HEK293 (cell line): ENCODE results near the gene PCSK2.

Experiments
- CTCF ChIA-PET: fragments of 350-600 bp; formaldehyde crosslinking; extraction: SDS; loops from one replicate; lab custom pipeline; 2021; ENCODE audit warnings: antibody characterized with exemption; lab: Yijun Ruan, JAX
- POLR2A ChIA-PET: fragments of 300-600 bp; formaldehyde crosslinking; extraction: SDS; loops from one replicate; lab custom pipeline; 2020; ENCODE audit warnings: antibody characterized with exemption, inconsistent platforms; lab: Yijun Ruan, JAX
- H3K27ac ChIP-seq: fragments of 200-500 bp; sonication (Bioruptor generic); 2 replicates; pipeline ENCODE4 v1.5.1; 2014; ENCODE audit warnings: low read depth, low read length, control low read depth, inconsistent platforms; ENCODE audit errors: extremely low read depth
- H3K36me3 ChIP-seq, 2 experiments: fragments of 200-500 bp in 1 of 2; sonication (Bioruptor generic) in 1 of 2; 1 replicate in 1 of 2; 2 replicates in 1 of 2; pipeline ENCODE4 v1.5.1; 2014 to 2017; ENCODE audit warnings: inconsistent platforms in 2 of 2, low read length in 2 of 2; ENCODE audit not compliant: control insufficient read depth in 2 of 2, insufficient read depth in 1 of 2
- H3K4me1 ChIP-seq: fragments of 200-500 bp; sonication (Bioruptor generic); 2 replicates; pipeline ENCODE4 v1.5.1; 2014; ENCODE audit warnings: mild to moderate bottlenecking, low read length, inconsistent platforms; ENCODE audit not compliant: control insufficient read depth, insufficient read depth
- H3K4me3 ChIP-seq: 2 replicates; pipeline ENCODE4 v1.5.1; 2011; ENCODE audit warnings: low read depth, mild to moderate bottlenecking, control low read depth, low read length, moderate library complexity
- H3K9me3 ChIP-seq: fragments of 200-500 bp; sonication (Bioruptor generic); 2 replicates; pipeline ENCODE4 v1.5.1; 2014; ENCODE audit warnings: low read depth, low read length, inconsistent platforms; ENCODE audit not compliant: control insufficient read depth, insufficient read depth
- KLF1 ChIP-seq: fragments of 450-650 bp; formaldehyde crosslinking; IDR thresholded peaks from 2 replicates; pipeline ENCODE4 v1.5.1; 2016; ENCODE audit warnings: missing biosample characterization, missing genetic modification characterization
- PRDM1 ChIP-seq: fragments of 450-650 bp; formaldehyde crosslinking; IDR thresholded peaks from 2 replicates; pipeline ENCODE4; 2016; ENCODE audit warnings: missing biosample characterization, missing genetic modification characterization
- SCRT1 ChIP-seq: fragments of 450-650 bp; formaldehyde crosslinking; IDR thresholded peaks from 2 replicates; pipeline ENCODE4 v1.5.1; 2016; ENCODE audit warnings: missing biosample characterization, missing genetic modification characterization, borderline replicate concordance
- TRIM28 ChIP-seq: IDR thresholded peaks from 2 replicates; pipeline ENCODE4 v1.6.1; 2011; ENCODE audit warnings: low read length, control low read depth, borderline replicate concordance
- ZBTB1 ChIP-seq: fragments of 450-650 bp; formaldehyde crosslinking; IDR thresholded peaks from 2 replicates; pipeline ENCODE4 v1.5.1; 2016; ENCODE audit warnings: missing biosample characterization, missing genetic modification characterization
- ZBTB20 ChIP-seq: fragments of 450-650 bp; formaldehyde crosslinking; IDR thresholded peaks from 2 replicates; pipeline ENCODE4 v1.5.1; 2016; ENCODE audit warnings: missing biosample characterization, missing genetic modification characterization
- ZBTB8A ChIP-seq: fragments of 450-650 bp; formaldehyde crosslinking; IDR thresholded peaks from 2 replicates; pipeline ENCODE4 v1.5.1; 2016; ENCODE audit warnings: missing biosample characterization, missing genetic modification characterization
- ZFP3 ChIP-seq: fragments of 450-650 bp; formaldehyde crosslinking; IDR thresholded peaks from 2 replicates; pipeline ENCODE4 v1.5.1; 2016; ENCODE audit warnings: low read depth, missing biosample characterization, missing genetic modification characterization
- ZIC2 ChIP-seq: fragments of 450-650 bp; formaldehyde crosslinking; IDR thresholded peaks from 2 replicates; pipeline ENCODE4 v1.5.1; 2016; ENCODE audit warnings: missing biosample characterization, missing genetic modification characterization
- ZNF138 ChIP-seq: fragments of 450-650 bp; formaldehyde crosslinking; IDR thresholded peaks from 2 replicates; pipeline ENCODE4 v1.5.1; 2016; ENCODE audit warnings: missing biosample characterization, missing genetic modification characterization, borderline replicate concordance
- ZNF174 ChIP-seq: fragments of 450-650 bp; formaldehyde crosslinking; IDR thresholded peaks from 2 replicates; pipeline ENCODE4 v1.5.0; 2017; ENCODE audit warnings: missing biosample characterization, mild to moderate bottlenecking, missing genetic modification characterization
- ZNF175 ChIP-seq: fragments of 450-650 bp; formaldehyde crosslinking; IDR thresholded peaks from 2 replicates; pipeline ENCODE4 v1.5.1; 2016; ENCODE audit warnings: missing biosample characterization, missing genetic modification characterization
- ZNF561 ChIP-seq: fragments of 450-650 bp; IDR thresholded peaks from 2 replicates; pipeline ENCODE4 v1.5.1; 2018; ENCODE audit warnings: missing biosample characterization, missing genetic modification characterization, borderline replicate concordance
- ZNF600 ChIP-seq: fragments of 450-650 bp; formaldehyde crosslinking; IDR thresholded peaks from 2 replicates; pipeline ENCODE4 v1.5.1; 2016; ENCODE audit warnings: missing biosample characterization, missing genetic modification characterization
- ZNF610 ChIP-seq: fragments of 450-650 bp; formaldehyde crosslinking; IDR thresholded peaks from 2 replicates; pipeline ENCODE4 v1.5.1; 2016; ENCODE audit warnings: missing biosample characterization, missing genetic modification characterization, borderline replicate concordance
- ZNF654 ChIP-seq: fragments of 450-650 bp; formaldehyde crosslinking; IDR thresholded peaks from 2 replicates; pipeline ENCODE4 v1.5.1; 2016; ENCODE audit warnings: low read depth, missing biosample characterization, missing genetic modification characterization
- TF ChIP-seq, protein P1 (sequence below): fragments of 450-650 bp; formaldehyde crosslinking; IDR thresholded peaks from 2 replicates; pipeline ENCODE4 v1.5.1; 2016; ENCODE audit warnings: missing biosample characterization, missing genetic modification characterization
- TF ChIP-seq, protein P2 (sequence below): fragments of 450-650 bp; formaldehyde crosslinking; IDR thresholded peaks from 2 replicates; pipeline ENCODE4 v1.5.1; 2016; ENCODE audit warnings: missing biosample characterization, missing genetic modification characterization, borderline replicate concordance
- TF ChIP-seq, protein P3 (sequence below): fragments of 450-650 bp; IDR thresholded peaks from 2 replicates; pipeline ENCODE4 v1.5.1; 2018; ENCODE audit warnings: missing biosample characterization, missing genetic modification characterization

The PCSK2 gene

DNA sequence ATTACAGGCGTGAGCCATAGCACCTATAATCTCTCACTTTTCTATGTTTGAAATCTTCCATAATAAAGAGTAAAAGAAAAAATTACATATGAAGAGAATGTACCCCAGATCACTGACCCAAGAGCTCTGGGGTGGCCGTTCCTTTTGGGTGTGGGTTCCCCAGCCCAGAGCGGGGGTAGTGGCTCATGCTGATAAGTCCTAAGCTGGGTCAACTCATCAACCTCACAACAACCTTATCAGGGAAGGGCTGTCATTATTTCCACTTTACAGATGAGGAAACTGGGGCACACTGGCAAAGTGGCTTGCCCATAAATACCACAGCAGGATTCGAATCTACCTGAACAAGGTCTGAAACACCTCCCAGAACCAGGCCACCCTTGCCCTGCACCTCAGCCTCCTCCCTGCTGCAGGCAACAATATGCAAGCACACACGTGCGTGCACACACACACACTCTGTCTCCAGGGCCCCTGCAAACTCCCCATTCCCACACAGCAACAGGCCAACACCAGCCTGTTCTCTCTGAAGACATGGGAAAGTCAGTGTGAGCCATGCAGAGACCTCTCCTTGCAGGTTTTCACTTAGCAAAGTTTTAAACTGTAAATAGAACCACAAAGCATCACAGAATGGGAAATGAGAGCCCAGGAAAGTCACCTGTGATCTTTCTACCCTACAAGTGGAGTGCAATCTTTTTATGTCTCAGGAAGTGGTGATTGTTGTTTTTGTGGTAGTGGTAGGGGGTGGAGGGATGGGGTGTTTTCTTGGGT lies 276.6 kb downstream of the PCSK2 start (continued):
- TF ChIP-seq ZIC2 (tag by site-specific recombination), result no peak
- TF ChIP-seq, protein P1, sequence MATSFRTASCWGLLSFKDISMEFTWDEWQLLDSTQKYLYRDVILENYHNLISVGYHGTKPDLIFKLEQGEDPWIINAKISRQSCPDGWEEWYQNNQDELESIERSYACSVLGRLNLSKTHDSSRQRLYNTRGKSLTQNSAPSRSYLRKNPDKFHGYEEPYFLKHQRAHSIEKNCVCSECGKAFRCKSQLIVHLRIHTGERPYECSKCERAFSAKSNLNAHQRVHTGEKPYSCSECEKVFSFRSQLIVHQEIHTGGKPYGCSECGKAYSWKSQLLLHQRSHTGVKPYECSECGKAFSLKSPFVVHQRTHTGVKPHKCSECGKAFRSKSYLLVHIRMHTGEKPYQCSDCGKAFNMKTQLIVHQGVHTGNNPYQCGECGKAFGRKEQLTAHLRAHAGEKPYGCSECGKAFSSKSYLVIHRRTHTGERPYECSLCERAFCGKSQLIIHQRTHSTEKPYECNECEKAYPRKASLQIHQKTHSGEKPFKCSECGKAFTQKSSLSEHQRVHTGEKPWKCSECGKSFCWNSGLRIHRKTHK (tag by site-specific recombination), result no peak

DNA sequence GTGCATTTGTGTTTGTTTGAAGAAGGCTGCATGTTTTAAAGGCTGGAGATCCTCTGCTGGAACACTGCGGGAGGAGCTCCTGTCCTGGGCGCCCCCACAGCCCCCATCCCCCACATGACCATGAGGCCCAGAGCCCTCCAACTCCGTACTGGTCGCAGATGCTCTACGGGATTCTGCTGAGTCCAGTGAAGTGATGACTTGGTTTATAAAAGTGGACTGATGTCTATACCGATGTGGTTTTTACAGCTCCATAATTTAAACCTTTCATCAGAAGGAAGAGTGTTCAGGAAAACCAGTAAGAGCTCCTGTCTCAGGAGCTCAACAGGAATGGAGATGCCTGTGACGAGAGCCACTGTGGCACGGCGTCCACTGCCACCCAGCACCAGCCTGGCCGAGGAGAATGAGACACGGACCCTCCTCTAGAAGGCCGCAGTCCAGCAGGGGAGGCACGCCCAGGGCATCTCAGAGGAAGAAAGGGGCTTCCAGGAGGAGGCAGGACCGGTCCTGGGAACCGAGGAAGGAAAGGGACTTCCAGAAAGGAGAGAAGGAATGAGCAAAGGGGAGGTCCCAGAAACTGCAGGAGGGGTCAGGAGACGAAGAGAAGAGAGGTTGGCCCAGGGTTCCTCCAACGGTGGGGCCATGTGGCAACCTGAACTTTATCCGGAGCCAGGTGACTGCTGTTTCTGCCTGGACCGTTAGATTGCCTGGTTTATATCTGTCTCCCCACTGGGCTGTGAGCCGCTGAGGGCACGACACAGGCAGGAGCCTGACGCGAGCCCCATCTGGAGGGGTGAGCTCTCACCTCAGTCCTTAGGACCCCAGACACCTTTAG lies 277.4 kb downstream of the PCSK2 start:
- Histone ChIP-seq H3K4me3 (no peak overlapping the region), H3K36me3 (no peaks in the 10 kb centered on the region), H3K4me1 (no peaks in the 10 kb centered on the region), H3K27ac (no peak overlapping the region), H3K9me3 (no peaks in the 10 kb centered on the region)
- CTCF ChIA-PET, result interaction anchor here (0.6 to 2.5 kb wide), 26 partner anchors 9 to 495 kb away, joined by 3 to 17 read pairs (median 5); no protein-coding TSS in a partner anchor
- TF ChIP-seq ZNF174 (tag by site-specific recombination) (no peak), ZFP3 (tag by site-specific recombination) (no peak), ZBTB20 (tag by site-specific recombination) (no peak), TRIM28 (no peak), ZBTB8A (tag by site-specific recombination) (no peak), ZNF600 (tag by site-specific recombination) (no peak), KLF1 (no peak), ZNF610 (tag by site-specific recombination) (no peak), ZNF175 (no peak), ZNF561 (tag by site-specific recombination) (no peak), ZBTB1 (tag by site-specific recombination) (no peak)
- TF ChIP-seq, protein P2, sequence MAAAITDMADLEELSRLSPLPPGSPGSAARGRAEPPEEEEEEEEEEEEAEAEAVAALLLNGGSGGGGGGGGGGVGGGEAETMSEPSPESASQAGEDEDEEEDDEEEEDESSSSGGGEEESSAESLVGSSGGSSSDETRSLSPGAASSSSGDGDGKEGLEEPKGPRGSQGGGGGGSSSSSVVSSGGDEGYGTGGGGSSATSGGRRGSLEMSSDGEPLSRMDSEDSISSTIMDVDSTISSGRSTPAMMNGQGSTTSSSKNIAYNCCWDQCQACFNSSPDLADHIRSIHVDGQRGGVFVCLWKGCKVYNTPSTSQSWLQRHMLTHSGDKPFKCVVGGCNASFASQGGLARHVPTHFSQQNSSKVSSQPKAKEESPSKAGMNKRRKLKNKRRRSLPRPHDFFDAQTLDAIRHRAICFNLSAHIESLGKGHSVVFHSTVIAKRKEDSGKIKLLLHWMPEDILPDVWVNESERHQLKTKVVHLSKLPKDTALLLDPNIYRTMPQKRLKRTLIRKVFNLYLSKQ (tag by site-specific recombination), result no peak
- TF ChIP-seq, protein P3, sequence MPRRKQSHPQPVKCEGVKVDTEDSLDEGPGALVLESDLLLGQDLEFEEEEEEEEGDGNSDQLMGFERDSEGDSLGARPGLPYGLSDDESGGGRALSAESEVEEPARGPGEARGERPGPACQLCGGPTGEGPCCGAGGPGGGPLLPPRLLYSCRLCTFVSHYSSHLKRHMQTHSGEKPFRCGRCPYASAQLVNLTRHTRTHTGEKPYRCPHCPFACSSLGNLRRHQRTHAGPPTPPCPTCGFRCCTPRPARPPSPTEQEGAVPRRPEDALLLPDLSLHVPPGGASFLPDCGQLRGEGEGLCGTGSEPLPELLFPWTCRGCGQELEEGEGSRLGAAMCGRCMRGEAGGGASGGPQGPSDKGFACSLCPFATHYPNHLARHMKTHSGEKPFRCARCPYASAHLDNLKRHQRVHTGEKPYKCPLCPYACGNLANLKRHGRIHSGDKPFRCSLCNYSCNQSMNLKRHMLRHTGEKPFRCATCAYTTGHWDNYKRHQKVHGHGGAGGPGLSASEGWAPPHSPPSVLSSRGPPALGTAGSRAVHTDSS, result no peak
- POLR2A ChIA-PET, result no interaction called here

GRCh38 chr20:17504898-17505635 lies 278.2 kb downstream of the PCSK2 start:
- no peak overlapping the region for H3K27ac ChIP-seq
- ChIA-PET POLR2A (no interaction called here), CTCF (interaction anchor here (0.5 to 2.5 kb wide), 36 partner anchors 8 to 1163 kb away, joined by 3 to 17 read pairs (median 4); no protein-coding TSS in a partner anchor)

More at GRCh38 chr20:17504898-17505635, 278.2 kb downstream of the PCSK2 start:
- no peaks in the 10 kb centered on the region for H3K9me3 ChIP-seq
- no peak overlapping the region for H3K4me3 ChIP-seq
- no peak for TF ChIP-seq ZNF138 (tag by site-specific recombination)
- TF ChIP-seq KLF1, result 0 out of 2 replicates have a peak, but pooled peaks have one; percentile 31
- TF ChIP-seq SCRT1, result no peak
- TF ChIP-seq ZNF654 (tag by site-specific recombination), result peak; percentile 86
- TF ChIP-seq PRDM1 (tag by site-specific recombination), result 0 out of 2 replicates have a peak, but pooled peaks have one; percentile 15
- no peaks in the 10 kb centered on the region for H3K36me3 ChIP-seq
- H3K4me1 ChIP-seq, result no peaks in the 10 kb centered on the region
